Lower leg skin (tissue), 3 donors: ENCODE measurements around the gene RNU1-2.

Experiments
- POLR2A ChIP-seq, 2 donors: fragments of 450-650 bp; IDR thresholded peaks; one replicate each; pipeline ENCODE4 v1.6.1; 2016 to 2017; ENCODE audit warnings: antibody characterized with exemption in 2 of 2, mild to moderate bottlenecking in 1 of 2, moderate library complexity in 1 of 2
- TF ChIP-seq, protein P1 (sequence below), 3 donors: fragments of 450-650 bp; IDR thresholded peaks; one replicate each; pipeline ENCODE4 v1.5.1; 2016; ENCODE audit warnings: antibody characterized with exemption in 3 of 3, mild to moderate bottlenecking in 3 of 3, moderate library complexity in 2 of 3

DNA sequence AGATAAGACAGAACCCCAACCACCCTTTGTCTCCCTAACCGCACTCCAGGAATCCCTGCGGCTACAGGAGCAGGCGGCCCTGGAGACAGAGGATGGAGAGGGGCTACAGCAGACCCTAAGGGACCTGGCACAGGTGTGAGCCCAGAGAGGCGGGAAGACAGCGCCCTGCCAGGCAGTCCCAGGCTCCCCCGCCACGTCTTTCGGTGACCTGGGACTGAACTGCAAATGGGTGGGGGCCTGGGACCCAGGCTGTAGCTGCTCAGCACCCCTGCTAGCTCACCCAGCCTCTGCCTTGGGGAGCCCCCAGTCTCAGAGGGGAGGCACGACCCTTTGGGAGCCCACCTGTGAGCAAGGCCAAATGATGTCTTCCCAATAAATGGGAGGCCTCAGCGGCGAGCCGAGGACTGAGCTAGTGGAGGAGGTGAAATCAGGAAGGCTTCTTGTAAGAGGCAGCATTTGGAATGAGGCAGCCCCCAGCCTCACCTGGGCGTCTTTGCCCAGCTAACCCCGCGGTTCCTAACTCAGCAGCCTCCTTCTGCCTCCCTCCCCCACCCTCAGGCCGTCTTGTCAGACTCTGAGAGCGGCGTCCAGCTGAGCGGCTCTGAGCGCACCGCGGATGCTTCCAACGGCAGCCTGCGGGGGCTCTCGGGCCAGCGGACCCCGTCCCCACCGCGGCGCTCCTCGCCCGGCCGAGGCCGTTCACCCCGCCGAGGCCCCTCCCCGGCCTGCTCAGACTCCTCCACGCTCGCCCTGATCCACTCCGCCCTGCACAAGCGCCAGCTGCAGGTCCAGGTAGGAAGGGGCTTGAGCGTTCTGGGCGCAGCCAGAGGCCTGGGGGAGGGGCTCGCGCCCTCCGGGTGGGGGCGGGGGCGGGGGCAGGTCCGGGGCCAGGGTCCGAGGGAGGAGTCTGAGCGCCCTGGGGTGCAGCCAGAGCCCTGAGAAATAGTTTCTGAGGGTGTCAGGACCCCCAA lies 42.9 kb downstream of the RNU1-2 start:
- TF ChIP-seq POLR2A (IDR thresholded peaks at IDR 0.05) = no peak
- TF ChIP-seq, protein P1, sequence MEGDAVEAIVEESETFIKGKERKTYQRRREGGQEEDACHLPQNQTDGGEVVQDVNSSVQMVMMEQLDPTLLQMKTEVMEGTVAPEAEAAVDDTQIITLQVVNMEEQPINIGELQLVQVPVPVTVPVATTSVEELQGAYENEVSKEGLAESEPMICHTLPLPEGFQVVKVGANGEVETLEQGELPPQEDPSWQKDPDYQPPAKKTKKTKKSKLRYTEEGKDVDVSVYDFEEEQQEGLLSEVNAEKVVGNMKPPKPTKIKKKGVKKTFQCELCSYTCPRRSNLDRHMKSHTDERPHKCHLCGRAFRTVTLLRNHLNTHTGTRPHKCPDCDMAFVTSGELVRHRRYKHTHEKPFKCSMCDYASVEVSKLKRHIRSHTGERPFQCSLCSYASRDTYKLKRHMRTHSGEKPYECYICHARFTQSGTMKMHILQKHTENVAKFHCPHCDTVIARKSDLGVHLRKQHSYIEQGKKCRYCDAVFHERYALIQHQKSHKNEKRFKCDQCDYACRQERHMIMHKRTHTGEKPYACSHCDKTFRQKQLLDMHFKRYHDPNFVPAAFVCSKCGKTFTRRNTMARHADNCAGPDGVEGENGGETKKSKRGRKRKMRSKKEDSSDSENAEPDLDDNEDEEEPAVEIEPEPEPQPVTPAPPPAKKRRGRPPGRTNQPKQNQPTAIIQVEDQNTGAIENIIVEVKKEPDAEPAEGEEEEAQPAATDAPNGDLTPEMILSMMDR (IDR thresholded peaks at IDR 0.05) = no peak
